NK-92 (cell line): ENCODE measurements around the gene FITM1.

ENCODE experiments used
- DNase-seq: peaks from one replicate; lab custom pipeline; 2025; ENCODE audit not compliant: unreplicated experiment; lab: John Stamatoyannopoulos, UW

Gene FITM1

DNA sequence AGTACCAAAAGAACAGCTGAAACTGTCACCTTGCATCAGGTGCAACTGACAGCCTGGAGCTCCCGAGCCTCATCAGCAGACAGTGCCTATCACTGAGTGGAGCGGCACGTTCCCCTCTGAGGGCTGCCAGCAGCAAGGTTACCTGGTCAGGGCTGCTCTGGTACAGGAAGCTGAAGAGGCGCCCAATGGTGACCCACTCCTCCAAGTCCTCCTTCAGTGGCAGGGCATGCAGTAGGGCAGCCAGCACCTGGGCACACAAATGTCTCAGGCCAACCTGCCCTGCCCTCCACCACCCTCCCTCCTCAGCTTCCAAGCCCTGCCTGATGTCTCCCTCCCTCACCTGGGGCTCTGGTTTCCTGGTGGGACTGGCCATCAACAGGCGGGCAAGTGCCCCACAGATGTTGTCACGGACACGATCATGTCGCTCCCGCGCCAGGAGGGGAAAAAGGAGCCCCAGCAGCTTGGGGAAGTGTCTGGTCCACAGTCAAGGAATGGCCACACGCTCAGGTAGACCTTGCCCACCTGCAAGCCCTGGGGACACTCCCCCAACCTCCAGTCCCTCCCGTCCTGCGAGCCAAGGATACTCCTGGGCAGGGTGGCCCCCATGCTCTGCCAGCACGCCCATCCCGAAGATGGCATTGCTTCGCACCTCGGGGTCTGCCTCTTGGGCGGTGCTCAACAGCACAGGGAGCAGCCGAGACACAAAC, 51.1 kb downstream of the FITM1 start:
- no peak for DNase-seq
